HG03378 (cell line): Measurements from ENCODE around the gene MYT1.
"Not testable (repeated sequence)": the region's sequence is repeated elsewhere in the genome, so short reads cannot be mapped to it uniquely, and the experiment has no call there.

ENCODE experiments used
- ATAC-seq: cut with Tn5 transposase; IDR thresholded peaks from one replicate; pipeline ENCODE4 v1.9.1; 2021; ENCODE audit warnings: mild to moderate bottlenecking, moderate library complexity; ENCODE audit not compliant: unreplicated experiment

Gene MYT1

GRCh38 chr20:64164123-64164836, at the start of gene MYT1:
Gene MYT1 (plus strand): TSS chr20:64164452. CDS start chr20:64198862, 34,410 bp downstream.
- ATAC-seq = no peak

GRCh38 chr20:64115171-64115911, 48.9 kb upstream of the MYT1 start:
- ATAC-seq = no peak

DNA sequence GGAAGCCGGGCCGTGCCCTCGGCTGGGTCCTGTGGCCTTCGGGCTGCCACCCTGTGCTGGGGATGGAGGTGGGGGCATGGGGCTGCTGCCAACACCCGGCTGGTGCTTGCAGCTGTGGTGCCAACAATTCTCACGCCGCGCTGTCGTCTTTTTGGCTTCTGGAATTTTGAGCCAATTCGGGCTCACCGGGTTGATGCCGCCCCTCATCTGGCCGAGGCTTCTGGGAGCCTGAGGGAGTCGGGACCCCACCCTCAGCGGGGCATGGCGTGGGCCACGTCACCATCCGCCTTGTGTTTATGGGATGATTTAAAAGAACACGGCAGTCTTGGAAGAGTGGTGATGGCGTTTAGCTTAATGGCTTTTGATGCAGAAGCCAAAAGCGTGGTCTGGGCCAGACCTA, 48.2 kb upstream of the MYT1 start:
- no peak for ATAC-seq

GRCh38 chr20:64116541-64117431, 47.5 kb upstream of the MYT1 start:
- ATAC-seq = no peak

GRCh38 chr20:64117432-64117777, 46.8 kb upstream of the MYT1 start:
- not testable (repeated sequence) for ATAC-seq

DNA sequence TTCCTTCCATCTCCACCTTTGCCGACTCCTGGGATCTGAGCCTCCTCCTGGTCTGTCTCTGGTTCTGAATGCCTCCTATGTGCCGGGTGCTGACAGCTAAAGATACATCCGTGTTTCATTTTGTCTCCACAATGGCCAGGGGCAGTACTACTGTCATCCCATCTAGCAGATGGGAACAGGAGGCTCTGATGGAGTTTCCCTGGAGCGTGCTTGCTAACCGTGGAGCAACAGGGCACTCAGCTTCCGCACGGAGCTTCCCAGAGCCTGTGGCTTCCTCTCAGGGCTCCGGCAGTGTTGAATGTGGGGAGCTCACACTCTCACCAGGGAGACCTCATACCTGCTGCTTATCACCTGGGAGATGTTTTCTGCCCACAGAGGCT, 45.0 kb upstream of the MYT1 start:
- ATAC-seq = no peak

- no peak for ATAC-seq
These were observed 44.4 kb upstream of the MYT1 start for GRCh38 chr20:64119681-64120341.

- no peak for ATAC-seq
These were observed 42.7 kb upstream of the MYT1 start for GRCh38 chr20:64121586-64121985.

DNA sequence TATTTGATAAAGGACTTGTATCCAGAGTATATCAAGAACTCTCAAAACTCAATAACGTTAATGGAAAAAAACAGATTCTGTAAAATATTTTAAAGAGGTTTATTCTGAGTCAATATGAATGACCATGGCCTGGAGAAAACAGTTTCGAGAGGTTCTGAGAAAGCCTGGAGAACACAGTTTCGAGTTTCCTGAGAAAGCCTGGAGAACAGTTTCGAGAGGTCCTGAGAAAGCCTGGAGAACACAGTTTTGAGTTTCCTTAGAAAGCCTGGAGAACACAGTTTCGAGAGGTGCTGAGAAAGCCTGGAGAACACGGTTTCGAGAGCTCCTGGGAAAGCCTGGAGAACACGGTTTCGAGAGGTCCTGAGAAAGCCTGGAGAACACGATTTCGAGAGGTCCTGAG, 41.3 kb upstream of the MYT1 start:
- ATAC-seq = not testable (repeated sequence)

- not testable (repeated sequence) for ATAC-seq
These were observed 40.7 kb upstream of the MYT1 start for GRCh38 chr20:64123517-64123916.

DNA sequence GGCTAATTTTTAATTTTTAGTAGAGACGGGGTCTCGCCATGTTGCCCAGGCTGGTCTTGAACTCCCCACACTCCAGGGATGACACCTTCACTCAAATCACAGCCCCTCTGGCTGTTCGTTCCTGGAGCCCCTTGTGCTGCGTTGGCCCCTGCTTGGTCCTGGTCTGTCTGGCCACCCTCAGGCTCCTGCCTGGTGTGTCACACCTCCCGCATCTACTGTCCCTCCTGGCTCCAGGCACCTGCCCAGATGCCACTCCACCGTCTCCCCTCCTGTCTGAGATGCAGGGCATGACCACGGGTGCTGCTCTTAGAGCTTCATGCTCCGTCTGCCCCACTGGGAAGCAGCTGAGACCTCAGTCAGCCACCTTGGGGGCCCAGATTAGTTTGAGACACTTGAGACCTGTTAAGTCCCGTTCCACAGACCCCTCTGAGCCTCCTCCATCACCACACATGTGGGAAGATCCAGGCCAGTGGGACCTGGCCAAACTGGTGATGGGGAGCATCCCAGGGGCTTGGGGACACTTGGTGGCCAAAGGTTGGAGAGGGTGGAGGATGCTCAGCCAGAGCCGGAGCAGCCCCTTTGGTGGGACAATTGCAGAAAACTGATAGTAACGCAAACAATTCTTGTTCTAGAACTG, 35.0 kb upstream of the MYT1 start:
- ATAC-seq = no peak

- no peak for ATAC-seq
These were observed 34.0 kb upstream of the MYT1 start for GRCh38 chr20:64130271-64130670.

DNA sequence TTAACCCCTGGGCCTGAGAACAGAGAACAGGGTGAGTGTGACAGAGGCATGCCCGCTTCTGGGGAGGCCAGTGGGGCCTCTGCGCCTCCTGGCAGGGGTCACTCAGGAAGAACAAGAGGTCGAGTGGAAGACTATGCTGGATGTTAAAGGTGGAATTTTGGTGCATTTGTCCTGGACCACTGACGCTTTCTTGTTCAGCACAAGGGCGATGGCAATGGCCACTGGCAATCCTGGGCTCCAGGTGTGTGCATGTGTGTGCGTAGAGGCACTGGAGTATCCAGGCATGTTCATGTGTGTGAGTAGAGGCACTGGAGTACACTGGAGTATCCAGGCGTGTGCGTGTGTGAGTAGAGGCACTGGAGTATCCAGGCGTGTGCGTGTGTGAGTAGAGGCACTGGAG, 33.4 kb upstream of the MYT1 start:
- no peak for ATAC-seq

DNA sequence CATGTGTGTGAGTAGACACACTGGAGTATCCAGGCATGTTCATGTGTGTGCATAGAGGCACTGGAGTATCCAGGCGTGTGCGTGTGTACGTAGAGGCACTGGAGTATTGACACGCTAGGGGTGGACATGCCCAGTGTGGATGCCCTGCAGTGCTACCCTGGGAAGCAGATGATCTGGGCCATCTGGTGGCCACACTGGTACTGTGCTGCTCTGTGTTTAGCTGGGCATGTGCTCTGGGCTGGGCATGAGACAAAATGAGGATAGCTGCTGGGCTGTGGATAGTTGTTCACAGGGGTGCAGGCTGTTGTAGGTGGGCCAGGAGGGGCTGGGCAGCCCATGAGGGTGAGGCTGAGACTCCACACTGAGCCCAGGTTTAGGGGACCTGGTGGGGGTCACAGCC, 32.8 kb upstream of the MYT1 start:
- ATAC-seq = no peak

DNA sequence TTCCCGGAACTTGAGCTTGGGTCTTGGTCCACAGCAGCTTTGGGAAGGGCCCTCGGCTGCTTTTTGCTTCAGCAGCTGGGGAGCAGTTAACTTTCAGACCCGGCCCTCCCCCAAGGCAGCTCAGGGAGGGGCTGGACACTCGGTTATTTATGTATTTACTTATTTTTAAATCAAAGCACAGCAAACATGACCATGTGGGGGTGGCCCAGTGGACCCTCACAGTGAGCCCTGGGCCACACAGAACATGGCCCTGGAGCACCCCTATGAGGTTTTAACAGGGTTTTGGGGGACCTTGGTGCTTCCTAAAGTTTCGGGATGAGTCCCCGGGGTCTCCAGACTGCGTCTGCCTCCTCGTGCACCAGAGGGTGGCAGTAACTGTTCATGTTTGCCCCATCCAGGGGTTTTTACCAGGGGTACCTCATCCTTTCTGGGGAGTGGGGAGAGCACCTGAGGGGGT, 30.3 kb upstream of the MYT1 start:
- no peak for ATAC-seq

- not testable (repeated sequence) for ATAC-seq
These were observed 29.5 kb upstream of the MYT1 start for GRCh38 chr20:64134744-64135143.

DNA sequence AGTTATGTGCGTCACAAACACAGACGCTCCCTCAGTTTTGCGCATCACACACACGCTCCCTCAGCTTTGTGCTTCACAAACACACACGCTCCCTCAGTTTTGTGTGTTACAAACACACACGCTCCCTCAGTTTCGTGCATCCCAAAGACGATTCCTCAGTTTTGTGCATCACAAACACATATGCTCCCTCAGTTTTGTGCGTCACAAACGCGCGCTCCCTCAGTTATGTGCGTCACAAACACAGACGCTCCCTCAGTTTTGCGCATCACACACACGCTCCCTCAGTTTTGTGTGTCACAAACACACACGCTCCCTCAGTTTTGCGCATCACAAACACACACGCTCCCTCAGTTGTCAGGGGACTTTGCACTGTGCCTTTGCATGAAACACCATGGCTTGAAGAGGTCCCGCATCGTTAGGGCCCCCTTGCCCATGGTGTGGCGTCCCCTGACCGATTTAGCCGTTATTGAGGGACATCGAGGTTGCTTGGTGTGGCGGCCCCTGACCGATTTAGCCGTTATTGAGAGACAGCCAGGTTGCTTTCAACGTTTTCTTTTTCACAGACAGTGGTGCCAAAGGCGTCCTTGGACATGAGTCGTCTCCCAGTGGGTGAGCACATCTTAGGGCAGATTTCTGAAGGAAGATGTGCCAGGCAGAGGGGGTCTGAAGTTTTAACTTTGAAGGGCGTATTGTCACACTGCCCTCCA, 28.1 kb upstream of the MYT1 start:
- ATAC-seq = no peak

DNA sequence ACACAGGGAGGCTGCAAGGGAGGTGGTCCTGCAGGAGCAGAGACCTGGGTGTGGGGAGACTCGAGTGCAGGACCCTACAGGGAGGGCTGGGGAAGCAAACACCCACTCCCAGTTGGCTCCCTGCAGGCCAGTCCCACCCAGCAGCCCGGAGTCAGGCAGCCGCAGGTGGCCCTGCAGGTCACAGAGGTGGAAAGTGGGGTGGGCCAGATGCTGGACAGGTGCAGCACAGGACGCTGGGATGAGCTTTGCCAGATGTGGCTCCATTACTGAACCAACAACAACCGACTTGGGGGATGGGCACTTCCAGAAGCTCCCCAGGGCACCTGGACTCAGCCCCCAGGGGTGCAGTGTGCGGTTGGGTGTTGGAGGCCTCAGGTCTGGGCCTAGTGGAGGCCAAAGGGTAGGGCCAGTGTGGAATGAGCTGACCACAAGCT, 26.6 kb upstream of the MYT1 start:
- ATAC-seq = no peak

DNA sequence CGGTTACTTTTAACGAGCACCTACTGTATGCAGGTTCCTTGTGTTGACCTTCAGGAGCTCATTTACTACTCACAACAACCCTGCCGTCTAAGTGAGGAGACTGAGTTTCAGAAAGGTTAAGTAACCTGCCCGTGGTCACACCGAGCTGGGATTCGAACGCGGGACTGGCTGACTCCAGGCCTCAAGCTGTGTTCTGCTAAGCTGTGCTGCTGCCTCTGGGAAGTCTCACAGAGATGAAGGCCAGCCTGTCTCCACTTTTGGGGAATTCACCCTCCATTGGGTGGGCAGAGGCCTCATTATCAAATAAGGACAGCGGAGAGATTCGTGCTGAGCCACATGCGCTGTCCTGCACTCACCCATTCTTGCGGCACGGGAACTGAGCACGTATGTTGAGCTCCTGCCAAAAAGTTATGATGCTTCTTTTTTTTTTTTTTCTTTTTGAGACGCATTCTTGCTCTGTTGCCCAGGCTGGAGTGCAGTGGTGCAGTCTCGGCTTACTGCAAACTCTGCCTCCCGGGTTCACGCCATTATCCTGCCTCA, 25.9 kb upstream of the MYT1 start:
- no peak for ATAC-seq
